HepG2 (cell line): ENCODE measurements around the gene CYP26B1. TPM values are rescaled to one million over a fixed set of nuclear protein-coding genes. Genes with fewer than 3 reads are reported as not detected.

Experiments
- ATAC-seq: fragments of 200-7000 bp; cut with Tn5 transposase; 3 replicates; pipeline ENCODE4 v1.9.1; 2020; ENCODE audit warnings: mild to moderate bottlenecking, moderate library complexity
- BruUV-seq: library from RNA; stranded (reverse); fragments of 400-500 nt; replicated peaks from 2 replicates; lab custom pipeline; 2021; lab: Mats Ljungman, UMichigan
- CTCF ChIA-PET: fragments of 300-600 bp; formaldehyde crosslinking; extraction: SDS; loops from one replicate; lab custom pipeline; 2021; ENCODE audit warnings: low total read pairs, inconsistent platforms, low intra/inter-chr PET ratio; lab: Yijun Ruan, JAX
- POLR2A ChIA-PET: fragments of 350-600 bp; sonication (Branson Sonifier 250); formaldehyde crosslinking; loops from one replicate; lab custom pipeline; 2020; ENCODE audit warnings: antibody characterized with exemption, inconsistent platforms; lab: Yijun Ruan, JAX
- DNase-seq: peaks from one replicate; pipeline ENCODE4 v3.0.0-alpha.2; 2015; ENCODE audit warnings: low spot score
- FAIRE-seq: peaks from 3 replicates; lab custom pipeline; 2011; peaks lifted over from hg19 to GRCh38; lab: Jason Lieb, UNC
- H2AFZ ChIP-seq: one replicate; pipeline ENCODE4 v1.6.1; 2011; ENCODE audit warnings: low read length, inconsistent platforms
- H3K27ac ChIP-seq: fragments of 300-600 bp; 3 replicates; pipeline ENCODE4 v1.8.0; 2011; ENCODE audit warnings: mixed run types, mild to moderate bottlenecking, mixed read lengths, low read length, inconsistent platforms; ENCODE audit not compliant: insufficient read depth; ENCODE audit errors: extremely low read length
- H3K27me3 ChIP-seq, 2 experiments: fragments of 200-600 bp in 1 of 2; 2 replicates in 1 of 2; 3 replicates in 1 of 2; pipeline versions ENCODE4 v1.6.0 to v1.8.0; 2011; ENCODE audit warnings: low read length in 2 of 2, mild to moderate bottlenecking in 2 of 2, moderate library complexity in 2 of 2, inconsistent platforms in 1 of 2; ENCODE audit not compliant: insufficient read depth in 2 of 2, control insufficient read depth in 1 of 2
- H3K36me3 ChIP-seq, 2 experiments: fragments of 200-600 bp in 1 of 2; replicated peaks in 1 of 2; 2 replicates in 1 of 2; 3 replicates in 1 of 2; pipeline versions ENCODE4 v1.5.1 to v1.8.0; 2011; ENCODE audit warnings: low read length in 2 of 2, inconsistent platforms in 1 of 2; ENCODE audit not compliant: insufficient read depth in 2 of 2, control insufficient read depth in 1 of 2
- H3K4me1 ChIP-seq: 2 replicates; pipeline ENCODE4 v1.5.1; 2012; ENCODE audit warnings: low read length, inconsistent platforms; ENCODE audit not compliant: insufficient read depth
- H3K4me2 ChIP-seq: 2 replicates; pipeline ENCODE4 v1.6.0; 2011; ENCODE audit warnings: low read depth, low read length, inconsistent platforms
- H3K4me3 ChIP-seq, 3 experiments: fragments of 200-600 bp in 1 of 3; sonication (generic), shearing (Covaris generic) in 1 of 3; replicated peaks in 1 of 3; 2 replicates each; pipeline ENCODE4 v1.5.1; 2011 to 2016; ENCODE audit warnings: low read length in 3 of 3, inconsistent platforms in 2 of 3, low read depth in 2 of 3, mild to moderate bottlenecking in 2 of 3, control low read depth in 1 of 3, mixed read lengths in 1 of 3; ENCODE audit not compliant: insufficient read depth in 1 of 3
- H3K79me2 ChIP-seq: one replicate; pipeline ENCODE4 v1.6.1; 2011; ENCODE audit warnings: low read length, inconsistent platforms; ENCODE audit not compliant: insufficient read depth
- H3K9ac ChIP-seq: 2 replicates; pipeline ENCODE4 v1.6.0; 2011; ENCODE audit warnings: mild to moderate bottlenecking, low read depth, low read length, inconsistent platforms; ENCODE audit not compliant: insufficient read depth
- H3K9me3 ChIP-seq: 2 replicates; pipeline ENCODE4 v1.5.1; 2012; ENCODE audit warnings: mild to moderate bottlenecking, low read length
- H4K20me1 ChIP-seq: 2 replicates; pipeline ENCODE4 v1.6.0; 2011; ENCODE audit warnings: inconsistent platforms, mild to moderate bottlenecking, low read length, moderate library complexity; ENCODE audit not compliant: insufficient read depth
- FOXA1 ChIP-seq, 2 experiments: fragments of 450-650 bp in 1 of 2; sonication (generic) in 1 of 2; formaldehyde crosslinking in 1 of 2; IDR thresholded peaks; 2 replicates each; pipeline versions ENCODE4 v1.4.0 to v1.6.1; 2016 to 2020; ENCODE audit warnings: missing genetic modification reagents in 1 of 2
- HDAC2 ChIP-seq: sonication (generic); formaldehyde crosslinking; IDR thresholded peaks from 2 replicates; pipeline ENCODE4 v1.4.0; 2020; ENCODE audit warnings: missing genetic modification reagents
- HNRNPH1 ChIP-seq: fragments of 200-400 bp; formaldehyde crosslinking; optimal IDR thresholded peaks from 2 replicates; pipeline ENCODE3; 2017; ENCODE audit warnings: mild to moderate bottlenecking, low read depth, low read length
- HOXA3 ChIP-seq: sonication (generic); formaldehyde crosslinking; IDR thresholded peaks from 2 replicates; pipeline ENCODE4 v1.5.0; 2020; ENCODE audit warnings: missing genetic modification reagents
- MAZ ChIP-seq, 2 experiments: sonication (generic) in 1 of 2; formaldehyde crosslinking in 1 of 2; IDR thresholded peaks; 2 replicates each; pipeline versions ENCODE4 v1.5.0 to v1.6.1; 2012 to 2020; ENCODE audit warnings: low read depth in 2 of 2, mild to moderate bottlenecking in 2 of 2, borderline replicate concordance in 1 of 2, improper control_type of control experiment in 1 of 2, low read length in 1 of 2, missing genetic modification reagents in 1 of 2, moderate library complexity in 1 of 2
- RCOR2 ChIP-seq: IDR thresholded peaks from 2 replicates; pipeline ENCODE4 v1.6.1; 2016; ENCODE audit warnings: missing biosample characterization, missing genetic modification reagents
- ZNF329 ChIP-seq: sonication (generic); formaldehyde crosslinking; IDR thresholded peaks from 2 replicates; pipeline ENCODE4 v1.9.0; 2021; ENCODE audit warnings: low read depth, mild to moderate bottlenecking, missing genetic modification reagents
- ZNF619 ChIP-seq: sonication (generic); formaldehyde crosslinking; IDR thresholded peaks from 2 replicates; pipeline ENCODE4 v1.4.0; 2020; ENCODE audit warnings: mild to moderate bottlenecking, missing genetic modification reagents
- ZNF788 ChIP-seq: sonication (generic); formaldehyde crosslinking; IDR thresholded peaks from 2 replicates; pipeline ENCODE4 v1.5.0; 2020; ENCODE audit warnings: mild to moderate bottlenecking, missing genetic modification reagents, borderline replicate concordance
- ZNF83 ChIP-seq: sonication (generic); formaldehyde crosslinking; IDR thresholded peaks from 2 replicates; pipeline ENCODE4 v1.4.0; 2020; ENCODE audit warnings: missing genetic modification reagents, mild to moderate bottlenecking, borderline replicate concordance
- WGBS: methylation state at CpG from one replicate; pipeline ENCODE4 v1.1.6; 2017; ENCODE audit warnings: low lambda C conversion rate; 5-methylcytosine and 5-hydroxymethylcytosine counted together
- in situ Hi-C: cut with HindIII; loops from 2 replicates; pipeline ENCODE4 v1.10.0; 2017; ENCODE audit warnings: low pct_unique_long_range_greater_than_20kb; ENCODE audit not compliant: extremely low pct_ligation_motif_present
- intact Hi-C: fragments of 100-400 bp; cut with micrococcal nuclease; formaldehyde crosslinking; loops from one replicate; pipeline ENCODE4 v1.10.0; 2022; ENCODE audit not compliant: unreplicated experiment
- polyA plus RNA-seq, 8 experiments: library from polyadenylated mRNA; depleted of rRNA in 3 of 8; stranded (reverse) in 7 of 8; unstranded in 1 of 8; fragments of >200 nt; fragmentation: Illumina TruSeq in 4 of 8; extraction: Trizol in 4 of 8; gene quantifications; 2 replicates each; pipeline versions ENCODE4 v1.2.1 to v1.2.3, GENCODE V29; 2011 to 2016; ENCODE audit warnings: low read depth in 4 of 8, missing spikeins in 1 of 8, mixed read lengths in 1 of 8; ENCODE audit not compliant: insufficient read depth in 1 of 8
- total RNA-seq, 5 experiments: library from RNA; depleted of rRNA; stranded (reverse); fragments of >200 nt; fragmentation: Illumina TruSeq; extraction: Trizol; gene quantifications; 2 replicates each; pipeline ENCODE4 v1.2.3, GENCODE V29; 2016; ENCODE audit warnings: low read depth in 1 of 5
- TF ChIP-seq, protein P1 (sequence below): sonication (generic); formaldehyde crosslinking; conservative IDR thresholded peaks from 2 replicates; pipeline ENCODE4 v1.5.0; 2020; ENCODE audit warnings: missing genetic modification reagents
- TF ChIP-seq, protein P2 (sequence below): sonication (generic); formaldehyde crosslinking; IDR thresholded peaks from 2 replicates; pipeline ENCODE4 v1.4.0; 2020; ENCODE audit warnings: missing genetic modification reagents

The CYP26B1 gene
- total and polyA plus RNA-seq, 2 of the 13 experiments (the other 11 are each of a cell fraction or from before 2014, with no cell fraction given): 0.05 to 0.07 TPM

DNA sequence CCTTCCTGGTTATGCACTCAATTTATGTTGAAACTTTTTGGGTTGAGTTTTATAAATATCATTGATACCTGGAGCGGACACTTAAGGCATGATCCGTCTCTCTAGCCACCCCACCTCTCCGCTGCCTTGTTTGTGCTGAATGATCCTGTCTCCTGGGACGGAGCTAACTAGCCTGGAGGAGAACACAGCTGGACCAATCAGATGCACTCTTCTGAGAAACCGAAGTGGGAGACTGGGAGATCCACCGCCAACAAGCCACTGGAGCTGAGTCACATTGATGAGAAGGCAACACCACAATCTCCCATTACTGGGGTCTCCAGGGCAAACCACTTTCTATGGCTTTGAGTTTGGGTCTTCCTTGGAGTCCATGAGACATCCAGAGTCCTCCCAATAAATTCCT lies 29.3 kb downstream of the CYP26B1 start (continued):
- no peak for TF ChIP-seq HDAC2 (CRISPR knock-in tag)
- no peak for TF ChIP-seq RCOR2

- Histone ChIP-seq H3K9ac (no peak overlapping the region), H3K27ac (no peak overlapping the region), H3K4me2 (no peak overlapping the region), H3K4me1 (no peaks in the 10 kb centered on the region), H3K9me3 (no peaks in the 10 kb centered on the region), H3K36me3 (no peaks in the 10 kb centered on the region), H3K4me3 (no peak overlapping the region), H2AFZ (no peak overlapping the region), H3K27me3 (peaks cover 9 to 76% of the 10 kb centered on the region in 2 experiments; a peak in 3 of 5 replicates), H3K79me2 (no peaks in the 10 kb centered on the region), H4K20me1 (peaks cover 4% of the 10 kb centered on the region; the same call in 1 of the 2 replicates)
- in situ Hi-C loops (no loop called here), intact Hi-C loops (no loop called here)
- BruUV-seq: no TSS peak
- DNase-seq (no peak), FAIRE-seq (no peak), ATAC-seq (no peak)
- ChIA-PET CTCF (no interaction called here), POLR2A (no interaction called here)
- 42% methylated on average over 10 of the region's 10 CpGs for WGBS
- TF ChIP-seq HNRNPH1: no peak
- TF ChIP-seq ZNF788 (CRISPR knock-in tag): no peak
- no peak for TF ChIP-seq ZNF83
- no peak for TF ChIP-seq FOXA1 (IDR thresholded peaks at IDR 0.05)
- no peak for TF ChIP-seq FOXA1 (CRISPR knock-in tag; IDR thresholded peaks at IDR 0.05)
- TF ChIP-seq ZNF329: no peak
These were observed 29.9 kb downstream of the CYP26B1 start for GRCh38 chr2:72117718-72118117.

- Histone ChIP-seq H3K27ac (no peak overlapping the region), H2AFZ (no peak overlapping the region), H3K36me3 (no peaks in the 10 kb centered on the region), H3K4me1 (no peaks in the 10 kb centered on the region), H3K4me3 (no peak overlapping the region), H3K79me2 (no peaks in the 10 kb centered on the region), H3K9ac (no peak overlapping the region), H3K27me3 (peaks cover 9 to 79% of the 10 kb centered on the region in 2 experiments; a peak in 3 of 5 replicates), H4K20me1 (peaks cover 7% of the 10 kb centered on the region; the same call in 1 of the 2 replicates), H3K4me2 (no peak overlapping the region), H3K9me3 (no peaks in the 10 kb centered on the region)
- BruUV-seq: no TSS peak
- intact Hi-C loops: no loop called here
- in situ Hi-C loops: no loop called here
- WGBS: 36% methylated on average over 6 of the region's 6 CpGs
- no peak for FAIRE-seq
- no peak for ATAC-seq
- DNase-seq: no peak
- ChIA-PET POLR2A (no interaction called here), CTCF (no interaction called here)
- TF ChIP-seq, protein P1, sequence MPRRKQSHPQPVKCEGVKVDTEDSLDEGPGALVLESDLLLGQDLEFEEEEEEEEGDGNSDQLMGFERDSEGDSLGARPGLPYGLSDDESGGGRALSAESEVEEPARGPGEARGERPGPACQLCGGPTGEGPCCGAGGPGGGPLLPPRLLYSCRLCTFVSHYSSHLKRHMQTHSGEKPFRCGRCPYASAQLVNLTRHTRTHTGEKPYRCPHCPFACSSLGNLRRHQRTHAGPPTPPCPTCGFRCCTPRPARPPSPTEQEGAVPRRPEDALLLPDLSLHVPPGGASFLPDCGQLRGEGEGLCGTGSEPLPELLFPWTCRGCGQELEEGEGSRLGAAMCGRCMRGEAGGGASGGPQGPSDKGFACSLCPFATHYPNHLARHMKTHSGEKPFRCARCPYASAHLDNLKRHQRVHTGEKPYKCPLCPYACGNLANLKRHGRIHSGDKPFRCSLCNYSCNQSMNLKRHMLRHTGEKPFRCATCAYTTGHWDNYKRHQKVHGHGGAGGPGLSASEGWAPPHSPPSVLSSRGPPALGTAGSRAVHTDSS (CRISPR knock-in tag): no peak
- TF ChIP-seq ZNF619 (CRISPR knock-in tag): no peak
- TF ChIP-seq MAZ (IDR thresholded peaks at IDR 0.05; ENCODE audit: borderline replicate concordance, low read depth, low read length): no peak
- no peak for TF ChIP-seq MAZ (CRISPR knock-in tag; IDR thresholded peaks at IDR 0.05; ENCODE audit: low read depth)
- no peak for TF ChIP-seq HOXA3
- TF ChIP-seq, protein P2, sequence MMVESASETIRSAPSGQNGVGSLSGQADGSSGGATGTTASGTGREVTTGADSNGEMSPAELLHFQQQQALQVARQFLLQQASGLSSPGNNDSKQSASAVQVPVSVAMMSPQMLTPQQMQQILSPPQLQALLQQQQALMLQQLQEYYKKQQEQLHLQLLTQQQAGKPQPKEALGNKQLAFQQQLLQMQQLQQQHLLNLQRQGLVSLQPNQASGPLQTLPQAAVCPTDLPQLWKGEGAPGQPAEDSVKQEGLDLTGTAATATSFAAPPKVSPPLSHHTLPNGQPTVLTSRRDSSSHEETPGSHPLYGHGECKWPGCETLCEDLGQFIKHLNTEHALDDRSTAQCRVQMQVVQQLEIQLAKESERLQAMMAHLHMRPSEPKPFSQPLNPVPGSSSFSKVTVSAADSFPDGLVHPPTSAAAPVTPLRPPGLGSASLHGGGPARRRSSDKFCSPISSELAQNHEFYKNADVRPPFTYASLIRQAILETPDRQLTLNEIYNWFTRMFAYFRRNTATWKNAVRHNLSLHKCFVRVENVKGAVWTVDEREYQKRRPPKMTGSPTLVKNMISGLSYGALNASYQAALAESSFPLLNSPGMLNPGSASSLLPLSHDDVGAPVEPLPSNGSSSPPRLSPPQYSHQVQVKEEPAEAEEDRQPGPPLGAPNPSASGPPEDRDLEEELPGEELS (CRISPR knock-in tag): no peak
These were observed 30.6 kb downstream of the CYP26B1 start for GRCh38 chr2:72117029-72117428.
